ENCODE measurements around the gene MSL1. TPM values are rescaled to one million over a fixed set of nuclear protein-coding genes. Genes with fewer than 3 reads are reported as not detected.

Gene MSL1
- total RNA-seq, 5 donors from 2014 or later (not counting 1 experiment from before 2014, with no cell fraction given), result 106 to 136 (median 115) TPM

DNA sequence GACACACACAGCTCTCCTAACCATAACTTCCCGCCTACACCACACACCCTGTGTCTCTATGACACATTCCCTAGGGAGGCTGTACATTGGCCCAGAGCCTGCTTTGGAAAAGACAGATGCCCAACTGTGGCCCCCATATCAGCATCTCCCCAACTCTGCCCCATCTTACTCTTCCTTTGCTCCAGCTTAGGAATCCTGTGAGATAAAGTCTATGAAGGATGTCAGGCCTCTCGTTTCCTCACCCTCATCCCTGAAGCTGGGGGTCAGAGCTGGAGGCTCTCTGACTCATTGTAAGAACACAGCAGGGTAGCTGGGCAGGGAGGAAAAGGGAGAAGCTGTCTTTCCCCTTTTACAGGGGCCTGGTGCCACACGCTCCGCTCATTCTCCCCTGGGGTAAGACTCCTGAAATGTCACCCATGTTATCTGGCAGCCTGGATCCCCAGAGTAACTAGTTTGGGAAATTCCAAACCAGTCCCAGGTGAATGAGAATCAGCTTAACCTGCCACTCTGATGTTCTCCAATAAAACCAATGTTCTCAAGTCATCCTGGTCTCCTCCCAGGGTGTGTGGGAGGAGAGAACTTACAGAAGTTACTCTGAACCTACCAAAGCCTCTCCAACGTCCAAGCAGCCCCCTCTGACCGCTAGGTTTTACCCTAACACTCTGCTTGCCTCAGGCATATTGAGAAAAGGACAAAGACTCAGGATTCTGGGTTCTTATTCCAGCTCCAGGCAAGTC lies 58.3 kb downstream of the MSL1 start:
- H3K4me1 ChIP-seq (ENCODE audit: control insufficient read depth in 1 of 2, extremely low read depth in 1 of 2, insufficient read depth in 2 of 2, low read length in 2 of 2), result peaks cover 0 to 21% of the 10 kb centered on the region in 2 experiments
- H3K27ac ChIP-seq (ENCODE audit: low read length), result no peak overlapping the region
- POLR2A ChIA-PET, result interaction anchor here in 1 of 2 donors (0.7 kb wide), 1 partner anchor 67 kb away, joined by 4 read pairs; no protein-coding TSS in a partner anchor
- no peaks in the 10 kb centered on the region for H3K9me3 Mint-ChIP-seq
- no CpG with 5 or more reads among the region's 6 CpGs for WGBS (ENCODE audit: insufficient coverage)
- no peak for ATAC-seq (replicated peaks in 1 of 4)
- DNase-seq, result no peak
- H3K36me3 Mint-ChIP-seq, result no peaks in the 10 kb centered on the region
- no peak overlapping the region for H3K27ac Mint-ChIP-seq
- no peak overlapping the region for H3K4me3 Mint-ChIP-seq
- H3K27me3 Mint-ChIP-seq, result no peaks in the 10 kb centered on the region
- H3K4me3 ChIP-seq (ENCODE audit: control insufficient read depth in 1 of 2, extremely low read depth in 1 of 2, low read length in 1 of 2), result no peak overlapping the region
- CTCF ChIA-PET, result interaction anchor here in 1 of 2 donors (0.9 kb wide), 1 partner anchor 11 kb away, joined by 4 read pairs; no protein-coding TSS in a partner anchor
- H3K9me3 ChIP-seq, result no peaks in the 10 kb centered on the region
- H3K27me3 ChIP-seq (replicated peaks in 1 of 2; ENCODE audit: control insufficient read depth in 2 of 2, extremely low read depth in 1 of 2, insufficient read depth in 2 of 2, low read length in 1 of 2), result peaks cover 0 to 4% of the 10 kb centered on the region in 2 experiments
- peaks cover 0 to 6% of the 10 kb centered on the region in 2 donors for H3K36me3 ChIP-seq (ENCODE audit: control insufficient read depth in 2 of 2, extremely low read depth in 1 of 2, insufficient read depth in 1 of 2, low read length in 1 of 2)
- H3K4me1 Mint-ChIP-seq, result peaks cover 6 to 10% (median 9%) of the 10 kb centered on the region in 3 donors

GRCh38 chr17:40180694-40181093 lies 58.9 kb downstream of the MSL1 start:
- Mint-ChIP-seq H3K4me3 (no peak overlapping the region), H3K4me1 (peaks cover 6 to 10% (median 9%) of the 10 kb centered on the region in 3 donors), H3K36me3 (no peaks in the 10 kb centered on the region), H3K27ac (no peak overlapping the region), H3K27me3 (no peaks in the 10 kb centered on the region), H3K9me3 (no peaks in the 10 kb centered on the region)
- no peak for ATAC-seq (replicated peaks in 1 of 4)
- Histone ChIP-seq H3K4me1 (ENCODE audit: control insufficient read depth in 1 of 2, extremely low read depth in 1 of 2, insufficient read depth in 2 of 2, low read length in 2 of 2) (peaks cover 0 to 21% of the 10 kb centered on the region in 2 experiments), H3K27me3 (replicated peaks in 1 of 2; ENCODE audit: control insufficient read depth in 2 of 2, extremely low read depth in 1 of 2, insufficient read depth in 2 of 2, low read length in 1 of 2) (peaks cover 0 to 4% of the 10 kb centered on the region in 2 experiments), H3K36me3 (ENCODE audit: control insufficient read depth in 2 of 2, extremely low read depth in 1 of 2, insufficient read depth in 1 of 2, low read length in 1 of 2) (peaks cover 0 to 6% of the 10 kb centered on the region in 2 donors), H3K4me3 (ENCODE audit: control insufficient read depth in 1 of 2, extremely low read depth in 1 of 2, low read length in 1 of 2) (no peak overlapping the region), H3K27ac (ENCODE audit: low read length) (no peak overlapping the region), H3K9me3 (no peaks in the 10 kb centered on the region)
- WGBS (ENCODE audit: insufficient coverage), result 100% methylated on average over 1 of the region's 5 CpGs
- DNase-seq, result no peak
- POLR2A ChIA-PET, result no interaction called here
- CTCF ChIA-PET, result no interaction called here

DNA sequence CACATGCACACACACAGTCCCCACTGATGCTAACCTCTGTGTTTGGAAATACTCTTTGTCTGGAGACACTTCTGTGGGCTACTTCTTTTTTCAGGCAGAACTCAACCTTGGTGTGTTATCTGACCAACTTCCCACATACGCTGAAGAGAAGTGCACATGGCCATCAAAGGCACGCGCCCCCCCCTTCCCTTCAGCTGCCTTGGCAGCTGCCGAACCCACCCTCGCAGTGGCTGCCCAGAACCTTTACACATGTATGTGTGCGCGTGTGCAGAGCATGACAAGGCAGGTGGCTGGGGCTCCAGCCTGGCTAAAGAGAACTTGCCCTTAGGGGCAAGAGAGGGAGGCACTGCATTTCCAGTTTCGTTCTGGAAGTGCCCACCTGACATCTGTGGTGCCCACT lies 59.4 kb downstream of the MSL1 start:
- 86% methylated on average over 4 of the region's 8 CpGs for WGBS (ENCODE audit: insufficient coverage)
- ChIA-PET CTCF (no interaction called here), POLR2A (no interaction called here)
- H3K27ac ChIP-seq (ENCODE audit: low read length), result no peak overlapping the region
- DNase-seq, result no peak
- Mint-ChIP-seq H3K27me3 (no peaks in the 10 kb centered on the region), H3K4me3 (no peak overlapping the region), H3K27ac (no peak overlapping the region), H3K4me1 (peaks cover 6 to 10% (median 9%) of the 10 kb centered on the region in 3 donors), H3K36me3 (no peaks in the 10 kb centered on the region), H3K9me3 (no peaks in the 10 kb centered on the region)
- peaks cover 0 to 4% of the 10 kb centered on the region in 2 experiments for H3K27me3 ChIP-seq (replicated peaks in 1 of 2; ENCODE audit: control insufficient read depth in 2 of 2, extremely low read depth in 1 of 2, insufficient read depth in 2 of 2, low read length in 1 of 2)
- H3K4me3 ChIP-seq (ENCODE audit: control insufficient read depth in 1 of 2, extremely low read depth in 1 of 2, low read length in 1 of 2), result no peak overlapping the region
- peaks cover 0 to 5% of the 10 kb centered on the region in 2 donors for H3K36me3 ChIP-seq (ENCODE audit: control insufficient read depth in 2 of 2, extremely low read depth in 1 of 2, insufficient read depth in 1 of 2, low read length in 1 of 2)
- no peaks in the 10 kb centered on the region for H3K9me3 ChIP-seq
- H3K4me1 ChIP-seq (ENCODE audit: control insufficient read depth in 1 of 2, extremely low read depth in 1 of 2, insufficient read depth in 2 of 2, low read length in 2 of 2), result peaks cover 0 to 21% of the 10 kb centered on the region in 2 experiments
- ATAC-seq (replicated peaks in 1 of 4), result no peak

GRCh38 chr17:40182606-40183005 lies 60.8 kb downstream of the MSL1 start:
- ChIA-PET POLR2A (no interaction called here), CTCF (no interaction called here)
- no peaks in the 10 kb centered on the region for H3K9me3 ChIP-seq
- H3K27ac ChIP-seq (ENCODE audit: low read length), result no peak overlapping the region
- H3K4me3 ChIP-seq (ENCODE audit: control insufficient read depth in 1 of 2, extremely low read depth in 1 of 2, low read length in 1 of 2), result no peak overlapping the region
- no peak for ATAC-seq (replicated peaks in 1 of 4)
- Mint-ChIP-seq H3K9me3 (no peaks in the 10 kb centered on the region), H3K4me1 (peaks cover 0 to 3% (median 3%) of the 10 kb centered on the region in 3 donors), H3K27me3 (no peaks in the 10 kb centered on the region), H3K4me3 (no peak overlapping the region), H3K27ac (no peak overlapping the region), H3K36me3 (no peaks in the 10 kb centered on the region)
- no peak for DNase-seq
- peaks cover 0 to 4% of the 10 kb centered on the region in 2 experiments for H3K27me3 ChIP-seq (replicated peaks in 1 of 2; ENCODE audit: control insufficient read depth in 2 of 2, extremely low read depth in 1 of 2, insufficient read depth in 2 of 2, low read length in 1 of 2)
- whole genome bisulfite sequencing (ENCODE audit: insufficient coverage), result 91% methylated on average over 3 of the region's 6 CpGs
- H3K4me1 ChIP-seq (ENCODE audit: control insufficient read depth in 1 of 2, extremely low read depth in 1 of 2, insufficient read depth in 2 of 2, low read length in 2 of 2), result peaks cover 0 to 10% of the 10 kb centered on the region in 2 experiments
- no peaks in the 10 kb centered on the region for H3K36me3 ChIP-seq (ENCODE audit: control insufficient read depth in 2 of 2, extremely low read depth in 1 of 2, insufficient read depth in 1 of 2, low read length in 1 of 2)

Other genes with a start within 250 kb of the MSL1 start
- 10 to 100 TPM; 29.3 to 68.0 (median 51.4) TPM for gene GSDMB, start 203.3 kb upstream of the MSL1 start, total RNA-seq
- gene ORMDL3, start 194.4 kb upstream of the MSL1 start, total RNA-seq, result 100 to 1,000 TPM in 4 of 5 donors, 10 to 100 TPM in 1; 88.3 to 164 (median 124) TPM
- gene LRRC3C, start 194.2 kb upstream of the MSL1 start, total RNA-seq, result not detected
- 1 to 10 TPM in 4 of 5 donors, under 1 TPM in 1; 0.86 to 7.6 (median 3.4) TPM for gene GSDMA, start 159.0 kb upstream of the MSL1 start, total RNA-seq
- 10 to 100 TPM; 60.8 to 69.0 (median 63.5) TPM for gene PSMD3, start 141.2 kb upstream of the MSL1 start, total RNA-seq
- not detected for gene CSF3, start 106.5 kb upstream of the MSL1 start, total RNA-seq
- 100 to 1,000 TPM in 1 of 5 donors, 10 to 100 TPM in 4; 75.9 to 104 (median 87.0) TPM for gene MED24, start 67.6 kb upstream of the MSL1 start, total RNA-seq
- 10 to 100 TPM; 30.4 to 54.0 (median 48.9) TPM for gene THRA, start 59.0 kb upstream of the MSL1 start, total RNA-seq
- gene NR1D1, start 21.4 kb upstream of the MSL1 start, total RNA-seq, result 10 to 100 TPM; 11.5 to 33.6 (median 21.9) TPM
- 100 to 1,000 TPM; 116 to 161 (median 126) TPM for gene CASC3, start 18.6 kb downstream of the MSL1 start, total RNA-seq
- 1 to 10 TPM; 4.6 to 10.0 (median 6.2) TPM for gene RAPGEFL1, start 55.5 kb downstream of the MSL1 start, total RNA-seq
- 10 to 100 TPM; 23.1 to 42.1 (median 32.1) TPM for gene WIPF2, start 97.3 kb downstream of the MSL1 start, total RNA-seq
- 1 to 10 TPM; 1.3 to 3.2 (median 2.1) TPM for gene CDC6, start 165.9 kb downstream of the MSL1 start, total RNA-seq
- 10 to 100 TPM; 46.8 to 90.7 (median 69.1) TPM for gene RARA, start 187.2 kb downstream of the MSL1 start, total RNA-seq
- gene GJD3, start 242.8 kb downstream of the MSL1 start, total RNA-seq, result not detected